Breast epithelium (tissue), 3 donors: ENCODE measurements around the gene KCNMB1.

Experiments used
- CTCF ChIP-seq, 3 donors: fragments of 450-650 bp; IDR thresholded peaks; one replicate each; pipeline ENCODE4 v1.5.1; 2016 to 2017; ENCODE audit warnings: antibody characterized with exemption in 3 of 3, mild to moderate bottlenecking in 3 of 3, moderate library complexity in 3 of 3
- POLR2A ChIP-seq: fragments of 450-650 bp; IDR thresholded peaks from one replicate; pipeline ENCODE4 v1.6.1; 2016; ENCODE audit warnings: antibody characterized with exemption, mild to moderate bottlenecking, moderate library complexity
- POLR2AphosphoS5 ChIP-seq, 3 donors: sonication (generic); formaldehyde crosslinking; IDR thresholded peaks; one replicate each; pipeline ENCODE4 v1.6.1; 2017; ENCODE audit warnings: antibody characterized with exemption in 3 of 3

GRCh38 chr5:170353011-170353761 is 36.0 kb downstream of the KCNMB1 start:
- TF ChIP-seq POLR2AphosphoS5 (IDR thresholded peaks at IDR 0.05): no peak
- TF ChIP-seq CTCF (IDR thresholded peaks at IDR 0.05): no peak
- TF ChIP-seq POLR2A: no peak
